HG03439 (cell line): ENCODE results near the gene PHLDA3.

Source experiments
- ATAC-seq: cut with Tn5 transposase; IDR thresholded peaks from one replicate; pipeline ENCODE4 v1.9.1; 2021; ENCODE audit warnings: mild to moderate bottlenecking, moderate library complexity; ENCODE audit not compliant: unreplicated experiment

PHLDA3 gene

DNA sequence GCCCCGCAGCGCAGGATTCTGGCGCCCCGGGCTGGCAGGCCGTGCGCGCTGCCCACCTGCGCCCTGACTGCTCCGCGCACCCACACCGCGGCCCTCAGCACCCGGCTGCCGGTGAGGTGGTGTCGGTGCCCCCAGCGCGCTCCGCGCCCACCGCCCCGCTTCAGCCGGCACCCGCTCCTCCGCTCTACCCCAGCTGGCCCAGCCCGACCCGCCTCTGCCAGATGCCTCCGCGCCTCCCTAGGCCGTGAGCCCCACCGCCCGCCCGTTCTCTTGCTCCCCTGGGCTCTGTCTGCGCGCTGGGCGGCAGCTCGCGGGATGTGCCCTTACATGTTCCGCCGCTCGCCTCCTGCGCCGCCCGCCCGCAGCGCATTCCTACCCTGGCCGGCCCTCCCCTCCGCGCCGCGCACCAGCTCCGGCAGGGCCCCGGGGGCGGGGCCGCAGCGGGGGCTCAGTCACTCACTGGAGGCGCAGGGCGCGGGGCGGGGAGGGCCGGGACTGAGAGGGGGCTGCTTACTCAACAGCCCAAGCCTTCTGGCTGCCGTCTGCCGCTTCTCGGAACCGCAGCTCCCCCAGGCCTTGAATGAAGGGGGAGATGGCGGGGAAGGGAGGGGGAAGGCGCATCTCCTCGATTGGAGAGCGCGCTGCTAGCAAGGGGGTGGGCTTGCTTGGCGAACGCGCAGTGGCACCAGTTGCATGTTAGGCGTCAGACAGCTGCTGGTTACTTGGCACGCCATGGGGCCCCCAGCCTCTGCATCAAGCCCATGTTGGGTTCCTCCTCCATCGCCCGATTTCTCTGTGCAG, at the start of gene PHLDA3:
TSS of gene PHLDA3 (minus strand) at position 345 of the 801 bp plus-strand sequence. CDS start 402 bp downstream, outside the sequence.
- peak; percentile 62 for ATAC-seq

- no peak for ATAC-seq
These were observed 49.1 kb upstream of the PHLDA3 start for GRCh38 chr1:201518071-201518470.

- ATAC-seq: no peak
These were observed 48.6 kb upstream of the PHLDA3 start for GRCh38 chr1:201517631-201518030.

DNA sequence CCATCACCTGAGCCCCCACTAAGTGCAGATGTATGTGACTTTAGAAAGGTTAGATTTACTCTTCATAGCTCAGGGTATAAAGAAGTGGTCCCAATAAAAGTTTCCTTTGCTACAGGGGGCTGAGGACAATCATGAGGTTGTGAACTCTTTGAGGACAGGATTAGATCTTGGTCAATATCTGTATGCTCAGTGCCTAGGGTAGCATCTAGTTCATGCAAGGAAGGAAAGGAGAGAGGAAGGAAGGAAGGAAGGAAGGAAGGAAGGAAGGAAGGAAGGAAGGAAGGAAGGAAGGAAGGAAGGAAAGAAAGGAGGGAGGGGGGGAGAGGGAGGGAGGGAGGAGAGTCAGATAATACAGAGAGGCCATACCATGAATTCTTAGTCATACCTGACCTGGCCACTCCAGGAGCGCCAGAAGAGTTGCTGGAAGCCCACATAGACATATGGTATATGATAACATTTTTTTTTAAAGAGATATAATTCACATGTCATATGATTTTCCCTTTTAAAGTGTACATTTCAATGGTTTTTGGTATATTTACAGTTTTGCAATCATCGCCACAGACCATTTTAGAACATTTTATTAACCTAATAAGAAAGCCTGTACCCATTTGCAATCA, 47.6 kb upstream of the PHLDA3 start:
- no peak for ATAC-seq

DNA sequence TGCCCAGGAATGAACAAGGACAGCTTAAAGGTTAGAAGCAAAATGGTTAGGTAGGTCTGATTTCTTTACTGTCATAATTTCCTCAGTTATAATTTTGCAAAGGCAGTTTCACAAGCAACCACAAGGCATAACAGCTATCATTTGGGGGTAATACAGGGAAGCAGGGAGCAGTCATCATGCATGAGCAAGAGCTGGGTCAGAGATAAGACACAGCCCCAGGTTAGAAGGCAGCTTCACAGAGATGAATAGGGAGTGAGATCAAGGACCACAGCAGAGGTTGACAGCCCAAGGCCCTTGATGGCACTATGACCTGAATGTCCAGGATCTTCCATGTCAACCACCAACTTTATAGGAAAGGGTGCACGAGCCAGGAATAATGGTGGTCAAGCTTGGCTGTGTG, 46.9 kb upstream of the PHLDA3 start:
- no peak for ATAC-seq

GRCh38 chr1:201515062-201515750, 46.2 kb upstream of the PHLDA3 start:
- ATAC-seq: no peak

GRCh38 chr1:201514466-201514865, 45.5 kb upstream of the PHLDA3 start:
- ATAC-seq: no peak

DNA sequence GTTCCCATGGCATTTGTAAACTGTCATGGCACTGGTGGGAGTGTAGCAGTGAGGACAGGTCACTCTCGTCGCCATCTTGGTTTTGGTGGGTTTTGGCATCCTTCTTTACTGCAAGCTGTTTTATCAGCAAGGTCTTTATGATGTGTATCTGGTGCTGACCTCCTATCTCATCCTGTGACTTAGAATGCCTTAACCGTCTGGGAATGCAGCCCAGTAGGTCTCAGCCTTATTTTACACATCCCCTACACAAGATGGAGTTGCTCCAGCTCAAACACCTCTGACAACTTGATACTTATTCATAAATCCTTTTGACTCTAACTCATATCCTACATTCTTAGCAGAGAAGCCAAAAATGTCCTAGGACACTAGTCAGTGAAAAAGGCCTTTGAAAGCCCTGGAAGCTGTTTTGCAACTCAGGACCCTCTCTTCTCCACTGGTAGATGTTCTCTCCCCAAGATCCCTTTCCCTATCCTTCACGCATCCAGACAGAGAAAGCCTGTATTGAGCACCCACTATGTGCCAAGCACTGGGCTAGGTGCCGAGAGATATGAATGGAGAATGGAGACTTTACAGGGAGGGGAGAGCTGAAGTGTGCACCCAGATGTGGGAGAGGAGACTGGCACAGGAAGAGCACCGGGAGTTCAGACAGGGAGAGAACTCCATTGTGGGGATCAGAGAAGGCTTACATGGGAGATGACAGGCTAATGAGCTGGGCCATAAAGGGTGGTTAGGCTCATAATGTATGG, 44.7 kb upstream of the PHLDA3 start:
- ATAC-seq: no peak

- peak; percentile 48 for ATAC-seq
These were observed 43.1 kb upstream of the PHLDA3 start for GRCh38 chr1:201511941-201512539.

DNA sequence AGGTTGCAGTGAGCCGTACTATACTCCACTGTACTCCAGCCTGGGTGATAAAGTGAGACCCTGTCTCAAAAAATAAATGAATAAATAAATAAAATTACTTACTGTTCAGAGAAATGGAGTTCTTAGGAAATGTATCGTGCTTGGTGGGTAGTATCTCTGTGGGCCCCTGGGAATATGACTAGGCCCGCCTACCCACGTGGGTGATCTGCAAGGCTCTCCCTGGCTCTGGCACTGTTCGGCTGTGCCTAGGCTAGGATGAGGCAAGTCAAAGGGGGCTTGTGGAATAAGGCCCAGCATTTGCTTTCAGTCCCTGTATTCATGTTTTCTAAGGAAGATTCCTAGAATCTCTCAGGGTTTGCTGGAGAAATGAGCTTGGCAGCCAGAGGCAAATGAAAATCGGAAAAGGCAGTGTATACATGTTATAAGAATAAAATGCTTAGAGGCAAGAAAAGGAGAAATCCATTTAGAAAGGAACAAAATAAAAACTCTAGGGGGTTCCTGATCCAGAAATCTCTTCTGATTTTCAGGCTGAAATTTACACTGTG, 42.5 kb upstream of the PHLDA3 start:
- ATAC-seq: no peak

DNA sequence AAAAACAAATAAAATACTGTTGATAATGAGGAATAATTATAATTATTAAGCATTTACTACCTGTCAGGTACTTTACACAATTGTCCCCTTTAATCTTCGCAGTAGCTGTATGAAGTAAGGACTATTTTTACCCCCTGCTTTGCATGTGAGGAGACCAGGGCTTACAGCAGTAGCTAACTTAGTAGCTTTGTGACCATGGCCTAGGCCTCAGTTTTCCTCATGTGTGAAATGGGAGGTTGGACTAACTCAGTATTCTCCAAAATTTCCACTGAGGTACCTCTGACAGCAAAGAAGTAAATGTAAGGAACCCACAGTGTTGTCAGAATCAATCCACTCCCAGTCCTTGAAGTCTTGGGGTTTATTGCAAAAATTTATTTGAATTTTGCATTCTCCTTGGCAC, 41.7 kb upstream of the PHLDA3 start:
- ATAC-seq: no peak

GRCh38 chr1:201509601-201510374, 40.8 kb upstream of the PHLDA3 start:
- ATAC-seq: no peak

- ATAC-seq: no peak
These were observed 39.8 kb upstream of the PHLDA3 start for GRCh38 chr1:201508809-201509208.

GRCh38 chr1:201507360-201507675, 38.3 kb upstream of the PHLDA3 start:
- peak; percentile 16 for ATAC-seq

DNA sequence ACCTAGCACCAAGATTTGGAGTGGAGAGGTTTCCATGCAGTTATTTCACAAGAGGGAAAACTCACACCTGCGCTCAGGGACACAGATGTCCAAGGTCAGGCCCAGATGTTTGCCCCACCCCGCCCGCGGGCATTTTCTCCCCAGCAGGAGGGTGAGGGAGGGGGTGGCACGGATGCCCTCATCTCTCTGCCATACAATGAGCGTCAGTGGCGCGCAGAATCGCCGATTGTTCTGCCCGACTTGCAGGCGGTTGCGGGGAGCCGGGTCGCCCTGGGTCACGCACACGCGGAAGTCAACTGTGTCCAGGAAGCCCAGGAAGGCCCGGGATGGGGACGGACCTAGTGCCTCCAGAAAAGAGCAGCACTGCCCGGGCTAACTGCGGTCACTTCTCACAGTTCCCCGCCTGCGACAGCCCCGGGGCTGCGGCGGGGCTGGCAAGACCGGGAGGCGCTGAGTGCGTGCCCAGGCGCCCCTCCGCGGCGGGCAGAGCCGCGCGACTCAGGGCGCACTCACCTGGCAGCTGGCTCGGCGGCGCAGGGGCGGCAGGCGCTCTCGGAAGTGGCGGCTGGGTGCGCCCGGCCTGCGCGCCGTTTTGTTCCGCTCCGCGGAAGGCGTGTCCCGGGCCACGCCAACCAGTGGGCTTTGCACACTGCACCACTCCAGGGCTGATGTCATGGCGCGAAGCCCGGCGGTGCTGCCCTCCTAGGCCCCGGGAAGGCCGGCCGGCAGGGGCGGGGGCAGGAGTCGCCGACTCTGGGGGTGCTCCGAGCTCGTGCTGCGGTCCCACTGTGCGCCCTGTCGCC, 37.8 kb upstream of the PHLDA3 start, which contains the start of gene CSRP1:
TSS of gene CSRP1 (minus strand) at position 567 of the 803 bp plus-strand sequence. CDS start 10,820 bp downstream, outside the sequence.
- ATAC-seq: peak; percentile 75

GRCh38 chr1:201506092-201506491, 37.1 kb upstream of the PHLDA3 start:
- no peak for ATAC-seq

DNA sequence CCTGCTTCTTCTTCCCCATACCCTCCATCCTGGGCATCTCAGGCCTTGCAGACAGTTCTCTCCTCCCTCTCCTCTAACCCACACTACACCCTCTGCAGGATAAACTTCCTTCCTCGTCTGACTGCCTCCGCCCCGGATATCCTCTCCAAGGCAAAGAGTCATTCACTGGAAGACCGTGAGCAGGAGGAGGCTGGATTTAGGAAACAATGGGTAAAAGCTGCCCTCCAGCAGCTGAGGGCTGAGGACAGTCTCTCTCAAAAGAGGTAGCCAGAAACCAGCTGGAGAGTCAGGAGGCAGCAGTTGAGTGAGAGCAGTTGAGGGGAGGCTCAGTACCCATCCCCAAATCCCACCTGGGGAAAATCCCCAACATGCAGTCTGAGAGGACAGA, 36.5 kb upstream of the PHLDA3 start:
- no peak for ATAC-seq

GRCh38 chr1:201504799-201505502, 36.0 kb upstream of the PHLDA3 start:
- ATAC-seq: no peak
